Tongue (tissue), 2 donors: ENCODE measurements around the gene ARSK. TPM values are rescaled to one million over a fixed set of nuclear protein-coding genes. Genes with fewer than 3 reads are reported as not detected.

Source experiments
- DNase-seq: peaks from one replicate; pipeline ENCODE4 v3.0.0-alpha.2; 2015
- total RNA-seq: library from RNA; depleted of rRNA; stranded (reverse); fragments of >200 nt; gene quantifications from one replicate; pipeline ENCODE4 v1.2.3, GENCODE V29; 2014

The ARSK gene, protein sequence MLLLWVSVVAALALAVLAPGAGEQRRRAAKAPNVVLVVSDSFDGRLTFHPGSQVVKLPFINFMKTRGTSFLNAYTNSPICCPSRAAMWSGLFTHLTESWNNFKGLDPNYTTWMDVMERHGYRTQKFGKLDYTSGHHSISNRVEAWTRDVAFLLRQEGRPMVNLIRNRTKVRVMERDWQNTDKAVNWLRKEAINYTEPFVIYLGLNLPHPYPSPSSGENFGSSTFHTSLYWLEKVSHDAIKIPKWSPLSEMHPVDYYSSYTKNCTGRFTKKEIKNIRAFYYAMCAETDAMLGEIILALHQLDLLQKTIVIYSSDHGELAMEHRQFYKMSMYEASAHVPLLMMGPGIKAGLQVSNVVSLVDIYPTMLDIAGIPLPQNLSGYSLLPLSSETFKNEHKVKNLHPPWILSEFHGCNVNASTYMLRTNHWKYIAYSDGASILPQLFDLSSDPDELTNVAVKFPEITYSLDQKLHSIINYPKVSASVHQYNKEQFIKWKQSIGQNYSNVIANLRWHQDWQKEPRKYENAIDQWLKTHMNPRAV
- 11.0 TPM for total RNA-seq

DNA sequence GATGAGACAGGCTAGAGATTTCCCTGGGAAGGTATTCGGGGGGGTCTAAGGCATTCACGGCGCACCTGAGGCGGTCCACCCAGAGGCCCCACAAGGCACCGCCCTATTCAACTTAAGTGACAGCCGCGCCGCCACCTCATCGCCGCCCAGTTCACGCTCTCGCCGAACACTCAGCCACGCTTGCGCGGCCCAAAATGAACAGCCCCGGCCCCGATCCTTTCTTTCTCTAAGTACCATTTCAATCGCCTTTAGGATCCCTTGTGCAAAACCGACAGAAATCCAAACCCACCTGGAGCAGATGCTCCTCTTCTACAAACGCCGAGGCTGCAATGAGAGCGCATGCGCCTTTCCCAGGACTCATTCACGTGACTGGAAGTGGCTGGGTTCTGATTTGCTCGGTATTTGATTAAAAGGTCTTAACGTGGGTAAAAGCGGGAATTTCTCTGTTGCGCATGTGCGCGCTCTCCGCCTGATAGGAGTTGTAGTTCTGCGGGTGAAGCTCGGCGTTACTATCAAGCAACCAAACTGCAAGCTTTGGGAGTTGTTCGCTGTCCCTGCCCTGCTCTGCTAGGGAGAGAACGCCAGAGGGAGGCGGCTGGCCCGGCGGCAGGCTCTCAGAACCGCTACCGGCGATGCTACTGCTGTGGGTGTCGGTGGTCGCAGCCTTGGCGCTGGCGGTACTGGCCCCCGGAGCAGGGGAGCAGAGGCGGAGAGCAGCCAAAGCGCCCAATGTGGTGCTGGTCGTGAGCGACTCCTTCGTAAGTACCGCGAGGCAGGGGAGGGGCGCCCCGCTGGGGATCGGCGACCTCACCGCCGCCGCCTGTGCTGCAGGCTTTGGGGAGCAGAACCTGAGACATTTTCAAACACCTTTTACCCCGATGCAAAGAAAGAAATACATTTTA lies at the start of gene ARSK, which contains the start of gene SKIC3:
Gene ARSK, plus strand, starts transcription at position 455 of the 902 bp plus-strand sequence. Its CDS starts 178 bp downstream, at position 633.
Gene SKIC3, minus strand, starts transcription at position 331 of the 902 bp plus-strand sequence. CDS start 7,827 bp downstream, outside the sequence.
- DNase-seq: peak; percentile 100

DNA sequence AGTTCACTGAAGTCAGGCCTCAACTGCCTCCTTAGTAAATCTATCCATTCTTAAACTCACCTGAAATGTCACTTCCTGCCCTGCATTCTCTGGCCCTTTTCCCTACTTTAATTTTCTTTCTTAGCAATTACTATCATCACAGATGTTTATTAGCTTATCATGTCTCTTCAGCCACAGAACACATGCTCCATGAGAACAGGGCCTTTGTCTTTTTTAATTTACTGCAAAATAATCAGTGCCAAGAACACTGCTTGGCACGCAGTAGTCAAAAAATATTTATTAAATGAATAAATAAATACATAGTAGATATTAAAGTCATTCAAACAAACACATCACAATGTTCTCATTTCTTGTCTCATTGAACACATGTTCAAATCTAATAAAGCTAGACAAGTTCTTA lies 46.4 kb upstream of the ARSK start:
- no peak for DNase-seq

DNA sequence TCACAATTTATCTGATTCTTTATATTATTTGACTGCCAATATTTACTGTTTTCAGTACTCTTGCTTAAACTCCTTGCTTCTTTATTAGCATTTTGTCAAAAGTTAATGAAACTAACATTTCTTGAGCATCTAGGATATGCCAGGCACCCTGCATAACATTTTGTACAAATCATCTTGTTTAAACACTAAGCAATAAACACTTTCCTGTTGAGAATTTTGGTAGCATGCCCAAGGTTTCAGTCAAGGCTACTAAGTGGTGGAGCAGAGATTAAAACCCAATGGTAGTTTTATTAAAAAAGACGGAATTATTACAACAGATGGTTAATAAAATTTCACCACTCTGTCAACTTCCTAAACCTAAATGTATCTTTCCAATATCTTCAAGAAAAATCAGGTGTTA lies 43.3 kb upstream of the ARSK start:
- no peak for DNase-seq

DNA sequence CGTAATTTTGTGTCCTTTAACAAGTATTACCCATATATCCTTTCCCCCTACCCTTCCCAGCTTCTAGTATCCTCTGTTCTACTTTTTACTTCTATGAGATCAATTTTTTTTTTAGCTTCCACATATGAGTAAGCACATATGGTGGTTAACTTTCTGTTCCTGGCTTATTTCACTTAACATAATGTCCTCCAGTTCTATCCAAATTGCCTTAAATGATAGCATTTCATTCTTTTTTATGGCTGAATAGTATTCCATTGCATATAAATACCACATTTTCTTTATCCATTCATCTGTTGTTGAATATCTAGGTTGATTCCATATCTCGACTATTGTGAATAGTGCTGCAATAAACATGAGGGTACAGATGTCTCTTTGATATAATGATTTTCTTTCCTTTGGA lies 36.5 kb upstream of the ARSK start:
- DNase-seq: no peak

DNA sequence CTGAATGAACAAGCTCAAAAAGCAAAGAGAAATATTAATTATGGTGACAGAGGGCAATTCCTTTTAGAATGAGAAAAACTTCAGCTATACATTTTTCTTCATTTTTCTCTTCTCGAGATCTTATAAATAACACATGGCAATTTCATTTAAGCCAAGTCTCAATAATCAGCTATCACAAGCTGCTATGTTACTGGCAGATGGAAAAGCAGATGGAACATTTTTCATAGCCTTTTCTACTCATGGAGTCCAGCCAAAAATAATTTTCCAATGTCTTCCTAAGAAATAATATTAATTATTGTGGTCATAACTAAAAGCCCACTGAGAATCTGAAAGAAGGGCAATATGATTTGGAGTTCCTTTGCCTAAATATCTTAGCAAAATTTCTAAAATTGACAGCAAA lies 35.8 kb upstream of the ARSK start:
- DNase-seq: no peak

DNA sequence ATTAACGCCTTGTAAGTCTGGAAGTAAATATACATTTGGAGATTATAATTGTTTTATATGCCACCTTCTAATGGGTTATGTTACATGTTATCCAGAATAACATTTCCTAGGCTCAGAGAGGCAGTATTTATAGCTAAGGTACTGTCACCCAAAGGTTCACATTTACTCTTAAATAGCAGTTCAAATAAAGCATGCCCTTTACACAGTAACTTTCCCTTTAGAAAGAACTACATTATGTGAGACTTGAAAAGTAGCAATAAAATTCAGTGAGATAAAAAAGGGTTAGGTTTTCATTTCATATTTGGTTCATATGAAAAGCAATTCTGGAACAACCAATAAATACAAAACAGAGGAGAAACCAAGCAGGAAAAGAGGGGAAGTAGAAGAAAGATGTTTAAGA lies 35.2 kb upstream of the ARSK start:
- DNase-seq: no peak

DNA sequence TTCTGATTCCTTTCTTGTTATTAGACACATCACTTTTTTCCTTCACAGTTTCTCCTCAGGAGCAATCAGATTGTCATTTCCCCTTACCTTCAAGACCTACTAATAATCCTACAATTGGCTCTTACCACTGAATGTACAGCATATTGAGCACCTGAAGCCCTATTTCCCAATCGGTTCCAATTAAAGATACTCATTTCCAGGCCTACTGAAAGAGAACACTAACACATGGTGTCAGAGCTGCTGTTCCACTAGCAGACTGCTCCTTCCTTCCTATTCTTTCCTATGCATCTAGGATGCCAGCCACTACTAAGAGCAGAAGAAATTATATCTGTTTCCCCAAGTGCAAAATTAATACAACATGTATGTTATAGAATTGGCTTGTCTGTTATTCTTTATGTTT lies 34.7 kb upstream of the ARSK start:
- no peak for DNase-seq

DNA sequence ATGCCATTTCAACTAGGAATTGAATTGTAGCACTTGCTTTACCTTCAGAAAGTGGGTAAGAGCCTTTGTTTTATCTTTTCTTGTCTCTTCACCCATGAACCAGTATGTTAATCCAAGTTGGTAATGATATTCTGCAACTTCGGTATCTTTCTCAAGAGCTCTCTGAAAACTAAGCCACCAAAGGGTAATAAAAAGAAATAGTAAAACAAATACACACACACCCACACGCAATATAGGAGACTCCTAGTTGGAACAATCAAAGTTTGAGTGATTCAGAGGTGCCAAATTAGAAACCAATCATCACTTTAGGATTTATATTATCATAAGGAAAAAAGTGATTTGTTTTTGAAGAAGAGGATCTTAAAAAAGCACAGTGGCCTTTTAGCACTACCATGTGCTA lies 30.5 kb upstream of the ARSK start:
- DNase-seq: no peak

DNA sequence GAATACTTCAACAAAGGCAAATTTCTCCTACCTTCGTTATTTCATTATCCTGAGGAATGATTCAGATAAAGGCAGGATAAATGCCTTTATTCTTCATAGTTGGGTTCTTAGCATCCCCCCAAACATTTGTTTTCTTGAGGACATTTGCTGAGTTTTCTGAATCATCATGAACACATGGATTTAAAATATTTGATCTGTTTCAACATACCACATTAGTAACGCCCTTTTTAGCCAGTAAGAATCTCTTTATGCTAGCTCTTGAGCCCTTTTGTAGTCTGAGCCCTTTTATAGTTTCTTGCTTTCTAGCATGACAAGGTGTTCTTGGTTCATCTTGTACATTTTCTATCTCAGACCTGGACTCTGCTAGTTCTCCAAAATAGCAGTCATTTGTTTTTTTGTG lies 28.0 kb upstream of the ARSK start:
- DNase-seq: no peak

DNA sequence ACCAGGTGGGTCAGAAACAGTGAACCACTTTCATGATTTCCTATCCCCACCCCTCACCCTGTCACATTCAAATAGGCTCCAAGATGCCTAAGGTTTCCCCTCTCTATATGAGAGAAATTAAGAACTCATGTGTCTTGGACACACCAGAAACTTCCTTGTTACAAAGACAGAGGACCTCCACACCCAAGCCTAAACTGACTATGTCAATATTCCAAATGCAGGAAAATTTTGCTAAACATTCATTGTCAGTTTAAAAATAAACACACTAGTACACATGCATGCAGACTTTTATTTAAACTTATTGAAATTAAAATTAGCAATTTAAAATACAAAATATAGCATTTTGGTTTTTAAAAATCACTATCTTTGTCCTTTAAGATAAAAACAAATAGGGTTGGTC lies 26.3 kb upstream of the ARSK start:
- DNase-seq: no peak

DNA sequence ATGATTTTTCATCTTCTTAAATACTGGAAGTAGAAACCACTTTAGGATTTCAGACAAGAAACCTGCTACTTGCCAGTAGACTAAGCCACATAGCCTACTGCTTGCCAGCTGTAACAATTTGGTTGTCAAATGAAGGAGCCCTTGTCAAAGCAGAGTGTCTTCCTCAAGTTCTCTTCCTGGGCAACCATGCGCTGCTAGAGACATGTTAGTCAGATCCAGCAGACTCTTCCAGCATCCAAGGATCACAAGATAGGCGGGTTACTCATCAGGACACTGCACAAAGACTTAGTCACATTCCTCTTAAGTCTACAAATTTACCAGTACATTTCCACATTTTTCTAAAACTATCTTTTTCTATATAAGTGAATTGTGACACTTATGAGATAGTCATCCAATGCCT lies 24.5 kb upstream of the ARSK start:
- no peak for DNase-seq

DNA sequence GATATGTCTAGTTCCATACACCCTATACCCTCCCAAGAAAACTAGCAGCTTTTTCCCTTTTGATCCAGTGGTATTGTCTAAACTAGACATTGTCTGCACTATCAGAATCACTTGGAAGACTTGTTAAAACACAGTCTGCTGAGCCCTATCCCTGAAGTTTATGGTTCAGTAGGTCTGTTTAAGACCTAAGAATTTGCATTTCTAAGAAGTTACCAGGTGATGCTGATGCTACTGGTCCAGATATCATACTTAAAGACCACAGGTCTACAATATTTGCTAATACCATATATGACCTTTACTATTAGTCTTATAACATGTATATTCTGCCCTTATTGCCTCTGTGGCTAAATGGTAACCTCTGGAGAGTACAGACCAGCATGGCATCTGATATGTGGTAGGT lies 23.4 kb upstream of the ARSK start:
- no peak for DNase-seq

DNA sequence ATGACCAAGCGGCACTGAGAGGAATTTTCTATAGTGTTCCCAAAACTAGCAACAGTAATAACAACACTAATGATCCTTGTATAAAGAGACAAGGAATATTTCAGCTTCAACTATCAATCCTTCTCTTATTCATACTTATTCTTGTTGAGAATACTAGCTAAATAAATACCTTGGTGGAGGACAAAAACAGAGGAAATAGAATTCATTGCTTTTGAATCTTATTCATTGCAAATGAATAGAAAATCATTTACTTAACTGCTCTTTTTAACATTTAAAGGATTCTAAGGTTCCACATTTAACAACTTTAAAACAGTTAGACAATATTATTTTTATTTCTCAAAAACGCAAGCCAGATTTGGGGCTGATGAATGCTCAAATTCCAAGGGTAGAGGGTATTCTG lies 22.5 kb upstream of the ARSK start:
- DNase-seq: no peak

DNA sequence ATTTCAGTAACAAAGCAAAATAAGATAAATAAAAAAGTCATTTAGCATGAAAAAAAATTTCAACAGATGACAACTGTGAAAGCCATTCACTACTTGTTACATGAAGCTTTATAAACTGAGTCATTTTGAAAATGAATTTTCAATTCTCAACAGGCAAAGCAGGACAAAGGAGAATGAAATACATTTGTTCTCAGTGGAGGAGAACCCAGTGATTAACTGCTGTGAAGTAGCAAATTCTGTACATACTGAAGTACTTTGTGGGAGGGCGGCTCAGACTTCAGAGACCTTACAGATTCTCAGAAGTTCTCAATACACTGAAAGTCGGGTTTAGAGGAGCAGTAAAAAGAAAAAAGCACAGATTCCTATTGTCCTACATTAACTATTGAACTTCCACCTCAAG lies 21.8 kb upstream of the ARSK start:
- no peak for DNase-seq

DNA sequence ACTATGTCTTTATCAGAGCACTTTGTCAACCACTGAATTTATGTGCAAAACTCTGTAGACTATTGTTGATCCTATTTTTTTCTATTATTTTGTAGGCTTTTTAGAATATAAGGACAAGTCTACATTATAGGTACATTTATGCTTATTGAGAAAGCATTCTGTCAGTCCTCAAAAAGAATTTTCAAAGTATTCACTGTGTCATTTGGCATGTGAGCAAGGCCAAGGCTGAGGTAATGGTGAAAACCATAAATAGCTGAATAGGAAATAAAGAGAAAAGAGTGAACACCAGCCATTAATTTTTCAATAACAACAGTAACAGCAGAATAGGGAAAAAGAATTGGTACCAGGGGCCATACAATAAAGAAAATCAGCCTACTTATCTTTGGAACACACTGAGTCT lies 21.1 kb upstream of the ARSK start:
- no peak for DNase-seq

DNA sequence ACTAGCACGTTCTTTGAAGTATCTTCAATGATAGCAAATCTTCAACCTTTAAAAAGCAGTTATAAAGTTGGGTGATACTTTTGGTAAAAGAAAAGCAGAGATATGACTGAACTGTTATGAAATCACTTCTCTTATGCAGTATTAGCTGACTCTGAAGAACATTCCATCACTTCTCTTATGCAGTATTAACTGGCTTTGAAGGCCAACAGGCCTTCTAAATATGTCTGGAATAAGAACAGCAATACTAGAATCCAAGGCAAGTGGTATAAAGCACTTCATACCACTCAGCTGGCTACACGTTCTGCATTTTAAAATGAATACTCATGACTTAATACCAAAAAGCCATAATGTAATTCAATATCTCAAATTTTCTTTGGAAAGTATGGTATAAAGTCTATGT lies 17.4 kb upstream of the ARSK start:
- no peak for DNase-seq

DNA sequence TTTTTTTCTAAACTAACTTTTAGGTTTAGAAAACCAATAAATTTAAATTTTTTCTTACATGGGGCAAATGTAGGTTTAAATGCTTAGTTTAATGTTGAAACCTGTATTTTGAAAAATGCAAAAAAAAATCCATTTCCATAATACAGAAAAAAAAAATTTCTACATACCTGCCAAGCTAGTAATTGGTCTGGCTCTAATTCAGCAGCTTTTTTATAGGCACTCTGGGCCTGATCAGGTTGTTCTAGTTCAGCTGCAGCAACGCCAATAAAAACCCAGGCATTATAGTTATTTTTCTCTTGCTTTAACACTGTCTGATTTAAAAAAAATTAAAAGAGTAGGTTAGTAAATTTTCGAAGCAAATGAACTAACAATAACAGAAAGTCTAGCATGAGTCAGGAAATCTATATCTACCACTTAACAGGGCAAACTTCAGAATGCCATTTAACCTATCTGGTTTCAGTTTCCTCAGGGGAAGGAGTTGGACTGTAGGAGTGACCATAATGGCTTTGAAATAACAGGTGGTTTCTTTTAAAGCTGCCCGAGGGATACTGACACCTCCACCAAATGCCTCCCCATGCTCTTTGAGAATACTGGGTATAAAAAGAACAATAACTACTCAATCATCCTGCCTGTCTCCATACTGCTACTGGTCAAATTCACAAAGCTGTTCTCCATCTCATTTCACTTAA lies 11.7 kb upstream of the ARSK start:
- peak; percentile 6 for DNase-seq

DNA sequence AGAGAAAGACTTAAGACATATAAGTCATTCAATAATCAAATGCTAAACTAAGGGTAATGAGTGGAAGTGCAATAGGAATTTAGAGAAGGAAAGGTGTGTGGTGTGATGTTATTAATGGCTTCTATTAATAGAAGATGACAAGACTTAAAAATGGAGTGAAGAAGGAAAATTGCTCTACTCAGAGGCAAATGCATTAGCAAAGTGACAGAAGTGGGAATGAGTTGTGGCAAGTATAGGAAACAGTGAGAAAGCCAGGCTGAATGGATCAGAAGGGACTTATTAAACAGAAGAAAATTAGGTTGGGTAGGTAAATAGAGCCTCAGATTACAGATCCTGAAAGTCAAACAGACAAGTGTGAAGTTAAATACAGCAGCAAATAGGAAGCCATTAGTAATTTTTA lies 5.9 kb upstream of the ARSK start:
- DNase-seq: no peak

DNA sequence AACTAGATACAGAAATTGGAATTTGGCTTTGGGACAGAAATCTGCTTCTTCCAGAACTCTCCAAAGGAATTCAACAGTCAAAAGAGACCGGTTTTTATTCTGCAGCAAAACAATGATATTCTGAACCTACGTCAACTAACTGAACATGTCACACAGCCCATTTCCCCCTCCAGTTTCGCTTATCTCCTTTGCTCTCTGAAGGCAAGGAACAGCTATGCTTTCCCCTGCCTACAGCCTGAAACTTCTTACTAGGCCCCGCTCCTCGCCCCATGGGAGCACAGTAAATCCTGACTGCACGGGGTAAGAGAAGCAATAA lies 612 bp upstream of the ARSK start:
- no peak for DNase-seq

DNA sequence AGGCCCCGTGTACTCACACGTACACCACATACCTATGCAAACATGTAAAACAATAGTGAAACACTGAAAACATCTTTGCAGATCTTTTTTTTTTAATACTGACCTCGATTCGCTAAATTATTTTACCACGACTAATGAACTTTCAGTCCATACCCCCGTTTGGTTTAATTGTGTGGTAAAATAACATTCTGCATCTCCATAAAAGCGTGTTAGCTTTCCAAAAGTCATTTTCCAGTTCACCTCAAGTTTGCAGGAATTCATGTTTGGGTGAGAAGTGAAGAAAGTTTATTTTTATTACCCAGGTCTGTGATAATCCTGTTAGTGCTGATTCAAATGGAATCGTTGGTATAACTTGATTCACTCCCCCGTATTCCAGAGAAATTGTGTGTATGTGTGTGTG lies 652 bp downstream of the ARSK start:
- no peak for DNase-seq

DNA sequence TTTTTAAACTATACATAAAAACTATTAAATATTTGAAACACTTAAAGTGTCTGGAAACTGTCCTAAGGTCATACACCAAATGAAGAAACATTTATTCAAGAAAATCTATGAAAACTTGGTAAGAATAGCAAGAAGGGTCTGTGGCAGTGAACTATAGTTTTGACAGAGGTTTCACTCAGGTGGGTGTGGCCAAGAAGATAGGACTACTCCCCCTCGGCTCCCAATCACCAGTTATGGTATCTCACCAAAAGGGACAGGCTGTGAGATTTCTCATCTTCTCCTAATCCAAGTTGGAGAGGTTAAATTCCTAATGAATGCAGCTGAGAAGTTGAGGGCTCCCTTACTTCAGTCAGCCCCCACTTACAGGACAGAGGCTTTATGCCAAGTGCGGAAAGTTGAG lies 2.9 kb downstream of the ARSK start:
- no peak for DNase-seq

DNA sequence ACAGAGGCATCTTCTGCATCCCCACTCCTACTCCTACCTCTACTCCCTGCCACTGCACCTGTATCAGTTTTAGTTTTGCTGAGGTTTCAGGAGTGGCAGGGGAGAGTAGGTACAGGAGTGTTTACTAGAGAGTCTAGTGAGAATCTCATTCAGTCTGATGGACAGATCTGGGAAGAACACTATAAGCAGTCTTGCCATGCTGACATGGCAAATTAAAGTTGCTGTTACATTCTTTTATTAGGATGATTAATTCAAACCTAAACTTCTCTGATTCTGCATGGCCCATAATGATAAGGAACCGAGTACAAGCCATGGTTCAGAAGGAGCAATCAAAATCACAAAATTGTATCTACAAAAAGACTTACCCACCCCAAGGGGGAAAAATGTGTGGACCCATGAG lies 7.4 kb downstream of the ARSK start:
- no peak for DNase-seq

DNA sequence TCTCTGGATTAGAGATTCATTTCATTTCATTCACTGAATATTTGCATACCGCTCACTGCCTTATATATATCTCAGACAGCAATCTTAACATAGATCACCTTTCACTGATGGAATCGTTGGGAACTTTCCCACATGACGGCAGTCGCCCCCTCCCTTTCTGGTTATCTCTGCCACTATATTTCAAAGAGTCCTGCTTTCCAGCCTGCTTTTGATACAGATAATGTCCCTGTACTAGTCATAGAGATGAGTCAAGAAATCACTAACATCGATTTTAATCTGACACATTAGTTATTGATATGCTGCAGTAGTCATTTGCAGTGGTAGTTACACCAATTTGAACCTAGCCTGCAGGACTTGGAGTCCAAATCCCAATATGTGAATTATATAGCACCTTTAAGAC lies 8.5 kb downstream of the ARSK start:
- no peak for DNase-seq
